Fibroblast of the aortic adventitia (primary cell): Measurements from ENCODE around the gene TLE6. TPM values are rescaled to one million over a fixed set of nuclear protein-coding genes. Genes with fewer than 3 reads are reported as not detected.

Experiments used
- DNase-seq: peaks from one replicate; pipeline ENCODE4 v3.0.0-alpha.2; 2010; ENCODE audit warnings: low read depth
- H3K4me3 ChIP-seq: 2 replicates; pipeline ENCODE4 v1.5.1; 2011; ENCODE audit warnings: low read depth, mild to moderate bottlenecking, control low read depth, low read length, moderate library complexity
- total RNA-seq: library from RNA; depleted of rRNA; stranded (reverse); fragments of >200 nt; gene quantifications from 2 replicates; pipeline ENCODE4 v1.2.3, GENCODE V29; 2012; ENCODE audit warnings: low replicate concordance
- TF ChIP-seq, protein P1 (sequence below): IDR thresholded peaks from 2 replicates; pipeline ENCODE4 v1.5.1; 2011; ENCODE audit warnings: mild to moderate bottlenecking, low read length, control low read depth, inconsistent platforms; ENCODE audit not compliant: insufficient read depth

Gene TLE6
- total RNA-seq, 1 donor: 0.18 TPM

DNA sequence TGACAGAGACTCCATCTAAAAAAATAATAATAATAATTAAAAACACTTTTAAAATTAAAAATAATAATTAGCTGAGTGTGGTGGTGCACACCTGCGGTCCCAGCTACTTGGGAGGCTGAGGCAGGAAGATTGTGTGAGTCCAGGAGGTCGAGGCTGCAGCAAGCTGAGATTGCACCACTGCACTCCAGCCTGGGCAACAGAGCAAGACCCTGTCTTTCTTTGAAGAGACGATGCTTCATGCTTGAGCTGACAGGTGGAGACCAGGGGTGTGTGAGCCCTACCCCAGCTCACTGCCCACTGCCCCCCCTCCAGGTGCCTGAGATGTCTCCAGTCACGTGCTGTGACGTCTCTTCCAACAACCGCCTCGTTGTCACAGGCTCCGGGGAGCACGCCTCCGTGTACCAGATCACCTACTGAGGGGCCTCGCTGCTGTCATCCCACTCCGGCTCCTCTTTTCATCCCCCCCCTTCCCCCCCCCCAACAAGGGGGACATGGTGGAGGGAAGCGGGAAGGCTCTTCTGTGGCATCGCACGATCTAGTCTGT, 17.3 kb downstream of the TLE6 start:
- no peak overlapping the region for H3K4me3 ChIP-seq
- TF ChIP-seq, protein P1, sequence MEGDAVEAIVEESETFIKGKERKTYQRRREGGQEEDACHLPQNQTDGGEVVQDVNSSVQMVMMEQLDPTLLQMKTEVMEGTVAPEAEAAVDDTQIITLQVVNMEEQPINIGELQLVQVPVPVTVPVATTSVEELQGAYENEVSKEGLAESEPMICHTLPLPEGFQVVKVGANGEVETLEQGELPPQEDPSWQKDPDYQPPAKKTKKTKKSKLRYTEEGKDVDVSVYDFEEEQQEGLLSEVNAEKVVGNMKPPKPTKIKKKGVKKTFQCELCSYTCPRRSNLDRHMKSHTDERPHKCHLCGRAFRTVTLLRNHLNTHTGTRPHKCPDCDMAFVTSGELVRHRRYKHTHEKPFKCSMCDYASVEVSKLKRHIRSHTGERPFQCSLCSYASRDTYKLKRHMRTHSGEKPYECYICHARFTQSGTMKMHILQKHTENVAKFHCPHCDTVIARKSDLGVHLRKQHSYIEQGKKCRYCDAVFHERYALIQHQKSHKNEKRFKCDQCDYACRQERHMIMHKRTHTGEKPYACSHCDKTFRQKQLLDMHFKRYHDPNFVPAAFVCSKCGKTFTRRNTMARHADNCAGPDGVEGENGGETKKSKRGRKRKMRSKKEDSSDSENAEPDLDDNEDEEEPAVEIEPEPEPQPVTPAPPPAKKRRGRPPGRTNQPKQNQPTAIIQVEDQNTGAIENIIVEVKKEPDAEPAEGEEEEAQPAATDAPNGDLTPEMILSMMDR: no peak
- DNase-seq: no peak

DNA sequence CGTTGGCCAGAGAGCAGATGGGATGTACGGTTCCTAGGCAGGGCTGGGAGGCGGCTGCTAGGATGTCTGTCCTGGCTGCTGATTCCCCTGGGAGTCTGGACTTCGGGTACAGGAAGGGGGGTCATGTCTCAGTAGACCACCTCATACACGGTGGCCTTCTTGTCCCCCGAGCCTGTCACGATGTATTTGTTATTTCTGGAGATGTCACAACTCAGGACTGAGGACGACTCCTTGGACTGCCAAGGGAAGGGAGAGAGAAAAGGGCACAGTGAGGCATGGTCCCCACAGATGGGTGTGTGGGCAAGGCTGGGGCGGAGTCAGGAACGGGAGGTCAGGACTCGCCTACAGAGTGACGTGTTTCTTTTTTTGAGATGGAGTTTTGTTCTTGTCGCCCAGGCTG, 20.4 kb downstream of the TLE6 start:
- no peak for DNase-seq
- TF ChIP-seq, protein P1: no peak
- no peak overlapping the region for H3K4me3 ChIP-seq

DNA sequence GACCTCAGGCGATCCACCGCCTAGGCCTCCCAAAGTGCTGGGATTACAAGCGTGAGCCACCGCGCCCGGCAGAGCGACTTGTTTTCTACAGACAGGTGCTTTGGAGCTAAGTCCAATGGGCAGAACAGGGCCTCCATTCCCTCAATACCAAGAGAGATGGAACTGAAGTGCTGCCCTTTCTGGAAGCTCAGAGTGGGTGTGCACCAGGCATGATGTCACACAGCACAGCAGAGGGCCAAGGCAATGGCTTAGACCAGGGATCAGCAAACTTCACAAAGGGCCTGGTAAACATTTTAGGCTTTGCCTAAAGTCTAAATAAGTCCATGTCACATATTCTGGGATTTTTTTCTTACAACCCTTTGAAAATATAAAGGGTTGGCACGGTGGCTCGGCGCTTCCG, 21.3 kb downstream of the TLE6 start:
- no peak overlapping the region for H3K4me3 ChIP-seq
- DNase-seq: no peak
- TF ChIP-seq, protein P1: no peak

DNA sequence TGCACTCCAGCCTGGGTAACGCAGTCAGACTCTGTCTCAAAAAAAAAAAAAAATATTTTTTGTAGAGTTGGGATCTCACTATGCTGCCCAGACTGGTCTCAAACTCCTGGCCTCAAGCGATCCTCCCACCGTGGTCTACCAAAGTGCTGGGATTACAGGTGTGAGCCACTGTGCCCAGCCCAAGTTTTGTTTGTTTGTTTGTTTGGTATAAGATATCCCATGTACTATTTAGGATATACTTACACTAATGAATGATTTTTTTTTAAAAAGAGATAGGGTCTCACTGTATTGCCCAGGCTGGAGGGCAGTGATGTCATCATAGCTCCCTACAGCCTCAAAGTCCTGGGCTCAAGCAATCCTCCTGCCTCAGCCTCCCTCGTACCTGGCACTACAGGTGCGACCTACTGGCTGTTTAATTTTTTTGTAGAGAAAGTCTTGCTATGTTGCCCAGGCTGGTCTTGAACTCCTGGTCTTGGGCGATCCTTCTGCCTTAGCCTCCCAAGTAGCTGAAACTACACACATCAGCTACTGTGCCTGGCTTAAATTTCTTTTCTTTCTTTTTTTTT, 24.0 kb downstream of the TLE6 start:
- TF ChIP-seq, protein P1: no peak
- no peak overlapping the region for H3K4me3 ChIP-seq
- DNase-seq: no peak

DNA sequence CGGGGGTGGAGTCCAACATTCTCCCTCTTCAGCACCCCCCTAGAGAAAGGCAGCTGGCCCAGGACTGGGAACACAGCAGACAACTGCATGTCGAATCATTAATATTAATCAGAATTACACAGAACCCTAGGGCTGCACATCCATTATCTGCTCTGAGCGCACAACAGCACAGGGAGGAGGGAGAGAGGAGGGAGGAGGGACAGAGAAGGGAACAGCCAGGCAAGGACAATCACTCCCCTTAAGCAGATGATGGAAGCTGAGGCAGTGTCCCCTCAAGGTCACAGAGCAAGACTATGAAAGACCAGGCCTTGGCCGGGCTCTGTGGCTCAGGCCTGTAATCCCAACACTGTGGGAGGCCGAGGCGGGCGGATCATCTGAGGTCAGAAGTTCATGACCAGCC, 25.7 kb downstream of the TLE6 start:
- DNase-seq: no peak
- TF ChIP-seq, protein P1: no peak
- H3K4me3 ChIP-seq: no peak overlapping the region

DNA sequence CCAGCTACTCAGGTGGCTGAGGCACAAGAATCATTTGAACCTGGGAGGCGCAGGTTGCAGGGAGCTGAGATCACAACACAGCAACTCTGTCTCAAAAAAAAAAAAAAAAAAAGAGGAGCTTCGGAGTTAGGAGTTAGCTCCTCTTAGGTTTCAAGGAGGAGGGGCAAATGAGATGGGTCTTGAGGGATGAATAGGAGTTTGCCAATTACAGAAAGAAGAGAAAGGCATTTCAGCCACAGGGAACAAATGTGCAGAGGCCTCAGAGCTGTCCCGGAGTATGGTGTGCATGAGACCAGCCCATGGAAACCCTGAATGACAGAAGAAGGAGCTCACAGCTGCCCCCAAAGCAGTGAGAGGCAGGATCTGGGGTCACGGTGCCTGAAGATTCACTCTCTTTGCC, 27.2 kb downstream of the TLE6 start:
- TF ChIP-seq, protein P1: no peak
- DNase-seq: no peak

DNA sequence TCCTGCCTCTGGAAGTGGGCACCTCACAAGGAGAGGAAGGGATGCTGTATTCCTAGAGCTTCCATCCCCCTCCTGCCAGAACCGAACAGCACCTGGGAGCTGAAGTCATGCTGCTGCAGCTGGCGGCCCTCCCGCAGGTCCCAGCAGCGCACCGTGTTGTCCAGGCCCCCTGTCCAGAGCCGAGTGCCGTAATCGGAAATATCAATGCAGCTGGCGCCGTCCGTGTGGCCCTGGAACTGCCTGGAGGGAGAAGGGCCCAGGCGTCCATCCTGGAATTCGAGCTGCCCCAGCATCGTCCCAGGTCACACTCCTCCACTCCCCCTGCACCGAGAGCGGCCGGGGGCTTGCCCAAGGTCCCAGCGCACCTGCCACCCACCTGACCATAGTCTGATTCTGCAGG, 28.0 kb downstream of the TLE6 start:
- TF ChIP-seq, protein P1: no peak
- no peak for DNase-seq
- H3K4me3 ChIP-seq: no peak overlapping the region

More for the DNA sequence above, 27.2 kb downstream of the TLE6 start:
- H3K4me3 ChIP-seq: no peak overlapping the region
